HepG2 (cell line): ENCODE measurements around the gene SEPTIN2. TPM values are rescaled to one million over a fixed set of nuclear protein-coding genes. Genes with fewer than 3 reads are reported as not detected.

ENCODE experiments used
- CBFB ChIP-seq: sonication (generic); formaldehyde crosslinking; IDR thresholded peaks from 2 replicates; pipeline ENCODE4 v1.4.0; 2020; ENCODE audit warnings: missing genetic modification reagents
- EEA1 ChIP-seq: sonication (generic); formaldehyde crosslinking; IDR thresholded peaks from 2 replicates; pipeline ENCODE4 v1.5.1; 2020; ENCODE audit warnings: mild to moderate bottlenecking, missing genetic modification reagents, borderline replicate concordance
- MTF2 ChIP-seq: sonication (generic); formaldehyde crosslinking; IDR thresholded peaks from 2 replicates; pipeline ENCODE4 v1.5.0; 2020; ENCODE audit warnings: missing genetic modification reagents, borderline replicate concordance
- NR2F1 ChIP-seq, 2 experiments: fragments of 450-650 bp in 1 of 2; formaldehyde crosslinking in 1 of 2; IDR thresholded peaks; 2 replicates each; pipeline versions ENCODE4 v1.5.0 to v1.6.1; 2016 to 2020; ENCODE audit warnings: mild to moderate bottlenecking in 1 of 2, missing compliant biosample characterization in 1 of 2, missing genetic modification reagents in 1 of 2, moderate library complexity in 1 of 2
- PHB2 ChIP-seq: fragments of 450-650 bp; IDR thresholded peaks from 2 replicates; pipeline ENCODE4 v1.6.1; 2018; ENCODE audit not compliant: partially characterized antibody
- REPIN1 ChIP-seq: sonication (generic); formaldehyde crosslinking; IDR thresholded peaks from 2 replicates; pipeline ENCODE4 v1.8.0; 2022; ENCODE audit warnings: missing genetic modification reagents, low read depth, mild to moderate bottlenecking, borderline replicate concordance
- SALL2 ChIP-seq: sonication (generic); formaldehyde crosslinking; IDR thresholded peaks from 2 replicates; pipeline ENCODE4 v1.8.1; 2023; ENCODE audit warnings: mild to moderate bottlenecking, missing genetic modification reagents, inconsistent platforms
- TCF12 ChIP-seq, 2 experiments: fragments of 450-650 bp in 1 of 2; sonication (generic) in 1 of 2; formaldehyde crosslinking in 1 of 2; IDR thresholded peaks; 2 replicates each; pipeline versions ENCODE4 v1.6.1 to v1.8.0; 2017 to 2022; ENCODE audit warnings: antibody characterized with exemption in 1 of 2, mild to moderate bottlenecking in 1 of 2, missing genetic modification reagents in 1 of 2, moderate library complexity in 1 of 2
- TRIM24 ChIP-seq: sonication (generic); formaldehyde crosslinking; IDR thresholded peaks from 2 replicates; pipeline ENCODE4 v1.8.0; 2022; ENCODE audit warnings: mild to moderate bottlenecking, missing genetic modification reagents
- ZNF446 ChIP-seq: sonication (generic); formaldehyde crosslinking; IDR thresholded peaks from 2 replicates; pipeline ENCODE4 v1.5.0; 2020; ENCODE audit warnings: mild to moderate bottlenecking, missing genetic modification reagents
- ZNF713 ChIP-seq: sonication (generic); formaldehyde crosslinking; IDR thresholded peaks from 2 replicates; pipeline ENCODE4 v1.4.0; 2020; ENCODE audit warnings: mild to moderate bottlenecking, missing genetic modification reagents
- ZZZ3 ChIP-seq: sonication (generic); formaldehyde crosslinking; IDR thresholded peaks from 2 replicates; pipeline ENCODE4 v1.4.0; 2020; ENCODE audit warnings: missing genetic modification reagents, mild to moderate bottlenecking, borderline replicate concordance
- polyA plus RNA-seq, 8 experiments: library from polyadenylated mRNA; depleted of rRNA in 3 of 8; stranded (reverse) in 7 of 8; unstranded in 1 of 8; fragments of >200 nt; fragmentation: Illumina TruSeq in 4 of 8; extraction: Trizol in 4 of 8; gene quantifications; 2 replicates each; pipeline versions ENCODE4 v1.2.1 to v1.2.3, GENCODE V29; 2011 to 2016; ENCODE audit warnings: low read depth in 4 of 8, missing spikeins in 1 of 8, mixed read lengths in 1 of 8; ENCODE audit not compliant: insufficient read depth in 1 of 8
- total RNA-seq, 5 experiments: library from RNA; depleted of rRNA; stranded (reverse); fragments of >200 nt; fragmentation: Illumina TruSeq; extraction: Trizol; gene quantifications; 2 replicates each; pipeline ENCODE4 v1.2.3, GENCODE V29; 2016; ENCODE audit warnings: low read depth in 1 of 5
- TF ChIP-seq, protein P1 (sequence below): sonication (generic); formaldehyde crosslinking; conservative IDR thresholded peaks from 2 replicates; pipeline ENCODE4 v1.8.0; 2022; ENCODE audit warnings: low read depth, missing genetic modification reagents
- TF ChIP-seq, protein P2 (sequence below): sonication (generic); formaldehyde crosslinking; IDR thresholded peaks from 2 replicates; pipeline ENCODE4 v1.4.0; 2020; ENCODE audit warnings: mild to moderate bottlenecking, missing genetic modification reagents
- TF ChIP-seq, protein P3 (sequence below): sonication (generic); formaldehyde crosslinking; IDR thresholded peaks from 2 replicates; pipeline ENCODE4 v1.5.1; 2020; ENCODE audit warnings: missing genetic modification reagents, mild to moderate bottlenecking, borderline replicate concordance
- TF ChIP-seq, protein P4 (sequence below): sonication (generic); formaldehyde crosslinking; IDR thresholded peaks from 2 replicates; pipeline ENCODE4 v1.4.0; 2020; ENCODE audit warnings: missing genetic modification reagents
- TF ChIP-seq, protein P5 (sequence below): sonication (generic); formaldehyde crosslinking; IDR thresholded peaks from 2 replicates; pipeline ENCODE4 v1.5.0; 2020; ENCODE audit warnings: missing genetic modification reagents

Gene SEPTIN2
- total and polyA plus RNA-seq, 2 of the 13 experiments (the other 11 are each of a cell fraction or from before 2014, with no cell fraction given), result 493 to 733 TPM

DNA sequence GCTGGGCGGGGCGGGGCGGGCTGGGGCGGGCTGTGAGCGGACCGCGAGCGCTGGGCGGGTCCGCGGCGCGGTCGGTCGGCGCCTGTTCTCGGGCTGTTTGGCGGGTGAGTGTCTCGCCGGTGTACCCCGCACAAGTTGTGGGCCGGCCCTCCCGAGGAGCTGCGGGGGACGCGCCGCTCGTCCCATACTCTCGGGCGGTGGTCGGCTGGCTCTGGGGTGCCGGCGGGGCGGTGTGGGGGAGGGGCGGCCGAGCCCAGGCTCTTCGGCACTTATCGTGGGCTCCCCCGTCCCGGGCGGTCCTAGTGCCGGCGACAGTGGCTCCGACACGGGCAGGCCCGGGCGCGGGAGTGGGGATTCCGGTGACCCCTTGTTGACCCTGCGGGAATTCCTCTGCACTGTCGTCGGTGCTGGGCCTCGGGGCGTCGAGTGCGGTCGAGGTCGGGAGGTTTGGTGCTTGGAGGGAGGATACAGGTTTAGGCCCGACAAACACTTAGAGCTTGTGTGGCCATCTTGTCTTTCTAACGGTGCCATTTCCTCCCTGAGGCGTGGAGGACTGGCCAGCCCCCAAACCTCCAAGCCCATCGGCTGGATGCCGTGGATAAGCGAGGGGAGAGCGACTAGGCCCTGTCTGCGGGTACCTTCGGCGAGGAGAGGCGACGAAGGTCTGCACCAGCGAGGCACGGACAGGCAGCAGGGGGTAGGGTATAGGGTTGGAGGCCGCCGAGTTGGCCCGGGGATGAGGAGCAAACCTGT lies at the start of gene SEPTIN2 (continued):
- TF ChIP-seq, protein P1, sequence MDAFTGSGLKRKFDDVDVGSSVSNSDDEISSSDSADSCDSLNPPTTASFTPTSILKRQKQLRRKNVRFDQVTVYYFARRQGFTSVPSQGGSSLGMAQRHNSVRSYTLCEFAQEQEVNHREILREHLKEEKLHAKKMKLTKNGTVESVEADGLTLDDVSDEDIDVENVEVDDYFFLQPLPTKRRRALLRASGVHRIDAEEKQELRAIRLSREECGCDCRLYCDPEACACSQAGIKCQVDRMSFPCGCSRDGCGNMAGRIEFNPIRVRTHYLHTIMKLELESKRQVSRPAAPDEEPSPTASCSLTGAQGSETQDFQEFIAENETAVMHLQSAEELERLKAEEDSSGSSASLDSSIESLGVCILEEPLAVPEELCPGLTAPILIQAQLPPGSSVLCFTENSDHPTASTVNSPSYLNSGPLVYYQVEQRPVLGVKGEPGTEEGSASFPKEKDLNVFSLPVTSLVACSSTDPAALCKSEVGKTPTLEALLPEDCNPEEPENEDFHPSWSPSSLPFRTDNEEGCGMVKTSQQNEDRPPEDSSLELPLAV, result no peak
- TF ChIP-seq, protein P2, sequence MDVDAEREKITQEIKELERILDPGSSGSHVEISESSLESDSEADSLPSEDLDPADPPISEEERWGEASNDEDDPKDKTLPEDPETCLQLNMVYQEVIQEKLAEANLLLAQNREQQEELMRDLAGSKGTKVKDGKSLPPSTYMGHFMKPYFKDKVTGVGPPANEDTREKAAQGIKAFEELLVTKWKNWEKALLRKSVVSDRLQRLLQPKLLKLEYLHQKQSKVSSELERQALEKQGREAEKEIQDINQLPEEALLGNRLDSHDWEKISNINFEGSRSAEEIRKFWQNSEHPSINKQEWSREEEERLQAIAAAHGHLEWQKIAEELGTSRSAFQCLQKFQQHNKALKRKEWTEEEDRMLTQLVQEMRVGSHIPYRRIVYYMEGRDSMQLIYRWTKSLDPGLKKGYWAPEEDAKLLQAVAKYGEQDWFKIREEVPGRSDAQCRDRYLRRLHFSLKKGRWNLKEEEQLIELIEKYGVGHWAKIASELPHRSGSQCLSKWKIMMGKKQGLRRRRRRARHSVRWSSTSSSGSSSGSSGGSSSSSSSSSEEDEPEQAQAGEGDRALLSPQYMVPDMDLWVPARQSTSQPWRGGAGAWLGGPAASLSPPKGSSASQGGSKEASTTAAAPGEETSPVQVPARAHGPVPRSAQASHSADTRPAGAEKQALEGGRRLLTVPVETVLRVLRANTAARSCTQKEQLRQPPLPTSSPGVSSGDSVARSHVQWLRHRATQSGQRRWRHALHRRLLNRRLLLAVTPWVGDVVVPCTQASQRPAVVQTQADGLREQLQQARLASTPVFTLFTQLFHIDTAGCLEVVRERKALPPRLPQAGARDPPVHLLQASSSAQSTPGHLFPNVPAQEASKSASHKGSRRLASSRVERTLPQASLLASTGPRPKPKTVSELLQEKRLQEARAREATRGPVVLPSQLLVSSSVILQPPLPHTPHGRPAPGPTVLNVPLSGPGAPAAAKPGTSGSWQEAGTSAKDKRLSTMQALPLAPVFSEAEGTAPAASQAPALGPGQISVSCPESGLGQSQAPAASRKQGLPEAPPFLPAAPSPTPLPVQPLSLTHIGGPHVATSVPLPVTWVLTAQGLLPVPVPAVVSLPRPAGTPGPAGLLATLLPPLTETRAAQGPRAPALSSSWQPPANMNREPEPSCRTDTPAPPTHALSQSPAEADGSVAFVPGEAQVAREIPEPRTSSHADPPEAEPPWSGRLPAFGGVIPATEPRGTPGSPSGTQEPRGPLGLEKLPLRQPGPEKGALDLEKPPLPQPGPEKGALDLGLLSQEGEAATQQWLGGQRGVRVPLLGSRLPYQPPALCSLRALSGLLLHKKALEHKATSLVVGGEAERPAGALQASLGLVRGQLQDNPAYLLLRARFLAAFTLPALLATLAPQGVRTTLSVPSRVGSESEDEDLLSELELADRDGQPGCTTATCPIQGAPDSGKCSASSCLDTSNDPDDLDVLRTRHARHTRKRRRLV (CRISPR knock-in tag), result 0 out of 2 replicates have a peak, but pooled peaks have one; percentile 34
- TF ChIP-seq TRIM24 (no peak), SALL2 (CRISPR knock-in tag) (peak; percentile 84), ZNF713 (CRISPR knock-in tag) (peak; percentile 22; the same call in 1 of the 2 replicates), CBFB (CRISPR knock-in tag) (no peak; the same call in 1 of the 2 replicates), ZZZ3 (CRISPR knock-in tag) (no peak), MTF2 (CRISPR knock-in tag) (peak; percentile 90), REPIN1 (CRISPR knock-in tag) (no peak; the same call in 1 of the 2 replicates), PHB2 (no peak), ZNF446 (CRISPR knock-in tag) (peak; percentile 88; the same call in 1 of the 2 replicates), EEA1 (CRISPR knock-in tag) (peak; percentile 76; the same call in 1 of the 2 replicates), NR2F1 (CRISPR knock-in tag; IDR thresholded peaks at IDR 0.05) (peak; percentile 67 to 73), TCF12 (IDR thresholded peaks at IDR 0.05) (no peak), TCF12 (CRISPR knock-in tag; IDR thresholded peaks at IDR 0.05) (no peak)
- TF ChIP-seq, protein P3, sequence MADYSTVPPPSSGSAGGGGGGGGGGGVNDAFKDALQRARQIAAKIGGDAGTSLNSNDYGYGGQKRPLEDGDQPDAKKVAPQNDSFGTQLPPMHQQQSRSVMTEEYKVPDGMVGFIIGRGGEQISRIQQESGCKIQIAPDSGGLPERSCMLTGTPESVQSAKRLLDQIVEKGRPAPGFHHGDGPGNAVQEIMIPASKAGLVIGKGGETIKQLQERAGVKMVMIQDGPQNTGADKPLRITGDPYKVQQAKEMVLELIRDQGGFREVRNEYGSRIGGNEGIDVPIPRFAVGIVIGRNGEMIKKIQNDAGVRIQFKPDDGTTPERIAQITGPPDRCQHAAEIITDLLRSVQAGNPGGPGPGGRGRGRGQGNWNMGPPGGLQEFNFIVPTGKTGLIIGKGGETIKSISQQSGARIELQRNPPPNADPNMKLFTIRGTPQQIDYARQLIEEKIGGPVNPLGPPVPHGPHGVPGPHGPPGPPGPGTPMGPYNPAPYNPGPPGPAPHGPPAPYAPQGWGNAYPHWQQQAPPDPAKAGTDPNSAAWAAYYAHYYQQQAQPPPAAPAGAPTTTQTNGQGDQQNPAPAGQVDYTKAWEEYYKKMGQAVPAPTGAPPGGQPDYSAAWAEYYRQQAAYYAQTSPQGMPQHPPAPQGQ (CRISPR knock-in tag), result no peak
- TF ChIP-seq, protein P4, sequence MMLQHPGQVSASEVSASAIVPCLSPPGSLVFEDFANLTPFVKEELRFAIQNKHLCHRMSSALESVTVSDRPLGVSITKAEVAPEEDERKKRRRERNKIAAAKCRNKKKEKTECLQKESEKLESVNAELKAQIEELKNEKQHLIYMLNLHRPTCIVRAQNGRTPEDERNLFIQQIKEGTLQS (CRISPR knock-in tag), result peak; percentile 50; the same call in 1 of the 2 replicates
- TF ChIP-seq, protein P5, sequence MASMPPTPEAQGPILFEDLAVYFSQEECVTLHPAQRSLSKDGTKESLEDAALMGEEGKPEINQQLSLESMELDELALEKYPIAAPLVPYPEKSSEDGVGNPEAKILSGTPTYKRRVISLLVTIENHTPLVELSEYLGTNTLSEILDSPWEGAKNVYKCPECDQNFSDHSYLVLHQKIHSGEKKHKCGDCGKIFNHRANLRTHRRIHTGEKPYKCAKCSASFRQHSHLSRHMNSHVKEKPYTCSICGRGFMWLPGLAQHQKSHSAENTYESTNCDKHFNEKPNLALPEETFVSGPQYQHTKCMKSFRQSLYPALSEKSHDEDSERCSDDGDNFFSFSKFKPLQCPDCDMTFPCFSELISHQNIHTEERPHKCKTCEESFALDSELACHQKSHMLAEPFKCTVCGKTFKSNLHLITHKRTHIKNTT, result no peak
